ENCODE measurements around the gene NINJ1.

- no peak for TF ChIP-seq EZH2 (IDR thresholded peaks at IDR 0.05; ENCODE audit: borderline replicate concordance, insufficient read depth, low read depth, low read length, poor library complexity, severe bottlenecking)
- TF ChIP-seq, protein P1, sequence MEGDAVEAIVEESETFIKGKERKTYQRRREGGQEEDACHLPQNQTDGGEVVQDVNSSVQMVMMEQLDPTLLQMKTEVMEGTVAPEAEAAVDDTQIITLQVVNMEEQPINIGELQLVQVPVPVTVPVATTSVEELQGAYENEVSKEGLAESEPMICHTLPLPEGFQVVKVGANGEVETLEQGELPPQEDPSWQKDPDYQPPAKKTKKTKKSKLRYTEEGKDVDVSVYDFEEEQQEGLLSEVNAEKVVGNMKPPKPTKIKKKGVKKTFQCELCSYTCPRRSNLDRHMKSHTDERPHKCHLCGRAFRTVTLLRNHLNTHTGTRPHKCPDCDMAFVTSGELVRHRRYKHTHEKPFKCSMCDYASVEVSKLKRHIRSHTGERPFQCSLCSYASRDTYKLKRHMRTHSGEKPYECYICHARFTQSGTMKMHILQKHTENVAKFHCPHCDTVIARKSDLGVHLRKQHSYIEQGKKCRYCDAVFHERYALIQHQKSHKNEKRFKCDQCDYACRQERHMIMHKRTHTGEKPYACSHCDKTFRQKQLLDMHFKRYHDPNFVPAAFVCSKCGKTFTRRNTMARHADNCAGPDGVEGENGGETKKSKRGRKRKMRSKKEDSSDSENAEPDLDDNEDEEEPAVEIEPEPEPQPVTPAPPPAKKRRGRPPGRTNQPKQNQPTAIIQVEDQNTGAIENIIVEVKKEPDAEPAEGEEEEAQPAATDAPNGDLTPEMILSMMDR (IDR thresholded peaks at IDR 0.05): no peak
Measured at GRCh38 chr9:93110311-93110855, 23.7 kb downstream of the NINJ1 start.
